G401 (cell line): Measurements from ENCODE around the gene MCUB. TPM values are rescaled to one million over a fixed set of nuclear protein-coding genes. Genes with fewer than 3 reads are reported as not detected.

Source experiments
- total RNA-seq: library from RNA; depleted of rRNA; stranded (reverse); fragments of >200 nt; shearing (Covaris generic); gene quantifications from 2 replicates; pipeline ENCODE4 v1.2.3, GENCODE V29; 2014; rRNA removed

Gene MCUB
- total RNA-seq, 1 experiment from 2014 or later = 50.2 TPM

Other genes starting within 250 kb of the MCUB start
- 4.8 and 6.4 TPM in 2 replicates for gene SEC24B, start 126.4 kb upstream of the MCUB start, total RNA-seq
- gene CASP6, start 143.2 kb downstream of the MCUB start, total RNA-seq = 23.1 and 72.9 TPM in 2 replicates
- 13.8 and 23.5 TPM in 2 replicates for gene PLA2G12A, start 169.8 kb downstream of the MCUB start, total RNA-seq
- not detected in 2 replicates for gene CFI, start 241.8 kb downstream of the MCUB start, total RNA-seq